Mucosa of rectum (tissue), 2 donors: ENCODE data around the gene FMNL3.

ENCODE experiments used
- H3K27ac ChIP-seq, 2 donors: one replicate each; pipeline ENCODE4 v1.7.0; 2013; ENCODE audit warnings: inconsistent platforms in 2 of 2, low read depth in 2 of 2, low read length in 2 of 2
- H3K27me3 ChIP-seq, 2 donors: one replicate each; pipeline ENCODE4 v1.7.0; 2013; ENCODE audit warnings: low read length in 2 of 2; ENCODE audit not compliant: control insufficient read depth in 2 of 2, insufficient read depth in 2 of 2
- H3K36me3 ChIP-seq, 2 donors: one replicate each; pipeline ENCODE4 v1.7.0; 2013; ENCODE audit warnings: low read length in 2 of 2; ENCODE audit not compliant: control insufficient read depth in 2 of 2, insufficient read depth in 2 of 2
- H3K4me1 ChIP-seq, 2 donors: one replicate each; pipeline ENCODE4 v1.7.0; 2013; ENCODE audit warnings: low read length in 2 of 2, mild to moderate bottlenecking in 1 of 2; ENCODE audit not compliant: control insufficient read depth in 2 of 2, insufficient read depth in 2 of 2
- H3K4me3 ChIP-seq, 2 donors: one replicate each; pipeline ENCODE4 v1.7.0; 2013; ENCODE audit warnings: low read length in 2 of 2
- H3K9ac ChIP-seq, 2 donors: one replicate each; pipeline ENCODE4 v1.7.0; 2013; ENCODE audit warnings: low read length in 2 of 2, low read depth in 1 of 2, mild to moderate bottlenecking in 1 of 2
- H3K9me3 ChIP-seq, 2 donors: one replicate each; pipeline ENCODE4 v1.7.0; 2013; ENCODE audit warnings: low read length in 2 of 2; ENCODE audit not compliant: control insufficient read depth in 2 of 2
- donor health status: healthy.
- donor health status: Normal muscosa, but diverticular disease.

FMNL3 gene

GRCh38 chr12:49697808-49698207, 9.4 kb downstream of the FMNL3 start:
- no peaks in the 10 kb centered on the region for H3K36me3 ChIP-seq
- no peaks in the 10 kb centered on the region for H3K9me3 ChIP-seq
- H3K4me3 ChIP-seq = no peak overlapping the region
- peaks cover 0 to 8% of the 10 kb centered on the region in 2 donors for H3K4me1 ChIP-seq
- H3K9ac ChIP-seq = no peak overlapping the region
- H3K27ac ChIP-seq = no peak overlapping the region
- H3K27me3 ChIP-seq = no peaks in the 10 kb centered on the region

- no peak overlapping the region for H3K4me3 ChIP-seq
- no peak overlapping the region for H3K27ac ChIP-seq
- H3K9ac ChIP-seq = no peak overlapping the region
- no peaks in the 10 kb centered on the region for H3K36me3 ChIP-seq
- H3K27me3 ChIP-seq = no peaks in the 10 kb centered on the region
- H3K9me3 ChIP-seq = no peaks in the 10 kb centered on the region
- peaks cover 0 to 7% of the 10 kb centered on the region in 2 donors for H3K4me1 ChIP-seq
Observed at GRCh38 chr12:49696723-49697122, 10.5 kb downstream of the FMNL3 start.

DNA sequence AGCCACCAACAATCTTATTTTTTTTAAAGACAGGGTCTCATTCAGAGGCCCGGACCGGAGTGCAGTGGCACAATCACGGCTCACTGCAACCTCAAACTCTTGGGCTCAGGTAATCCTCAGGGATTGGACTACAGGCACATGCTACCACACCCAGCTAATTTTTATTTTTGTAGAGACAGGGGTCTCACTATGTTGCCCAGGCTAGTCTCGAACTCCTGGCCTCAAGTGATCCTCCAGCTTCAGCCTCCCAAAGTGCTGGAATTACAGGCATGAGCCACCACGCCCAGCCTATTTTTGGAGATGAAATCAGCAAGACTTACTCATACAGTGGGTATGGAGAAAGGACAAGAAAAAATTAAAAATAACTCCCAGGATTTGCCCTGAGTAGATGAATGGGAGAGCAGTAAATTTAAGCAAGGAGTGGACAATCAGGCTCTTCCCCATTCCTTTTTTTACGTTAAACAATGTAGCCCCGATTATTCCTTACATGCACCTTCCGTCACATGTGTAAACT, 13.2 kb downstream of the FMNL3 start:
- no peaks in the 10 kb centered on the region for H3K9me3 ChIP-seq
- H3K9ac ChIP-seq = no peak overlapping the region
- H3K4me3 ChIP-seq = no peak overlapping the region
- H3K4me1 ChIP-seq = peaks cover 0 to 3% of the 10 kb centered on the region in 2 donors
- H3K27ac ChIP-seq = no peak overlapping the region
- no peaks in the 10 kb centered on the region for H3K27me3 ChIP-seq
- H3K36me3 ChIP-seq = no peaks in the 10 kb centered on the region

- Histone ChIP-seq H3K9me3 (no peaks in the 10 kb centered on the region), H3K27me3 (no peaks in the 10 kb centered on the region), H3K9ac (no peak overlapping the region), H3K4me1 (peaks cover 0 to under 1% of the 10 kb centered on the region in 2 donors), H3K4me3 (no peak overlapping the region), H3K36me3 (no peaks in the 10 kb centered on the region), H3K27ac (no peak overlapping the region)
Observed at GRCh38 chr12:49692851-49693250, 14.4 kb downstream of the FMNL3 start.

DNA sequence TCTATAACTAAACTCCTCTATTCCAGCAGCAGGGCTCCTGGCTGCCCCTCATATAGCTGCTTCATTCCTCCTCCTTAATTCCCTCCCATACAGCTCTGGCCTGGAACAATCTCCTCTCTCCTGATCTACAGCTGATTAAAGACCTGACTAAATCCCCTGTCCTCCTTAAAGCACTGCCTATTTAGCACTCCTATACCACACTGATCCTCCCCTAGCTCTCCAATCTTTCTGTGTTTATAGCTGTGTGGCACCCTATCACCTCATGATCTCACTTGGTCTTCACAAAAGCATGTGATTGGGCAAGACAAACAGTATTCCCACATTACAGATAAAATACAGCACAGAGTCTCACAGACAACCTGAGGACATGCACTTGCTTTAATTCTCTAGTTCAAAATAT, 17.4 kb downstream of the FMNL3 start:
- no peaks in the 10 kb centered on the region for H3K4me1 ChIP-seq
- no peak overlapping the region for H3K27ac ChIP-seq
- no peak overlapping the region for H3K4me3 ChIP-seq
- H3K9ac ChIP-seq = no peak overlapping the region
- H3K27me3 ChIP-seq = no peaks in the 10 kb centered on the region
- H3K9me3 ChIP-seq = no peaks in the 10 kb centered on the region
- no peaks in the 10 kb centered on the region for H3K36me3 ChIP-seq

- no peaks in the 10 kb centered on the region for H3K4me1 ChIP-seq
- no peak overlapping the region for H3K27ac ChIP-seq
Observed at GRCh38 chr12:49689237-49689636, 18.0 kb downstream of the FMNL3 start.

DNA sequence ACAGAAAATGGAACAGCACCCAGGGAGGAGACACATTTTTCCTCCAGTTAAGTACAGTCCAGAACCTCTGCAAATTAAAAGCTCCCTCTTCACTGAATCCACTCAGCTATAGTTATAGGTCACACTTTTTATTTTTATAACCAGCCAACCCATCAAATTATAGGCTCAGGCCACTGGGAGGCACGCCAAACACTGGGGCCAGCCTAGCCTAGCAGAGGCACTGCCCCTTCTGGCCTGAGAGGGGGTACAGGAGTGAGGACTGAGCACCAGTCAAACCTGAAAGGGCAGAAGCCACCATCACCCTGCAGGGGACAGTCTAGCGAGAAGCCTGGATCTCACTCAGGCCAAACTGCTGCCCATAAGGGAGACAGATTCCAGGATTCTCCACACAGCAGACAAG, 19.3 kb downstream of the FMNL3 start:
- Histone ChIP-seq H3K27ac (no peak overlapping the region), H3K9me3 (no peaks in the 10 kb centered on the region), H3K27me3 (no peaks in the 10 kb centered on the region), H3K9ac (no peak overlapping the region), H3K4me3 (no peak overlapping the region), H3K4me1 (no peaks in the 10 kb centered on the region), H3K36me3 (no peaks in the 10 kb centered on the region)

More at GRCh38 chr12:49689237-49689636, 18.0 kb downstream of the FMNL3 start:
- no peaks in the 10 kb centered on the region for H3K9me3 ChIP-seq
- H3K27me3 ChIP-seq = no peaks in the 10 kb centered on the region
- no peak overlapping the region for H3K9ac ChIP-seq
- no peak overlapping the region for H3K4me3 ChIP-seq
- H3K36me3 ChIP-seq = no peaks in the 10 kb centered on the region

GRCh38 chr12:49684310-49684854, 22.8 kb downstream of the FMNL3 start:
- Histone ChIP-seq H3K27ac (no peak overlapping the region), H3K27me3 (no peaks in the 10 kb centered on the region), H3K9me3 (no peaks in the 10 kb centered on the region), H3K36me3 (no peaks in the 10 kb centered on the region), H3K9ac (no peak overlapping the region), H3K4me1 (no peaks in the 10 kb centered on the region), H3K4me3 (no peak overlapping the region)

DNA sequence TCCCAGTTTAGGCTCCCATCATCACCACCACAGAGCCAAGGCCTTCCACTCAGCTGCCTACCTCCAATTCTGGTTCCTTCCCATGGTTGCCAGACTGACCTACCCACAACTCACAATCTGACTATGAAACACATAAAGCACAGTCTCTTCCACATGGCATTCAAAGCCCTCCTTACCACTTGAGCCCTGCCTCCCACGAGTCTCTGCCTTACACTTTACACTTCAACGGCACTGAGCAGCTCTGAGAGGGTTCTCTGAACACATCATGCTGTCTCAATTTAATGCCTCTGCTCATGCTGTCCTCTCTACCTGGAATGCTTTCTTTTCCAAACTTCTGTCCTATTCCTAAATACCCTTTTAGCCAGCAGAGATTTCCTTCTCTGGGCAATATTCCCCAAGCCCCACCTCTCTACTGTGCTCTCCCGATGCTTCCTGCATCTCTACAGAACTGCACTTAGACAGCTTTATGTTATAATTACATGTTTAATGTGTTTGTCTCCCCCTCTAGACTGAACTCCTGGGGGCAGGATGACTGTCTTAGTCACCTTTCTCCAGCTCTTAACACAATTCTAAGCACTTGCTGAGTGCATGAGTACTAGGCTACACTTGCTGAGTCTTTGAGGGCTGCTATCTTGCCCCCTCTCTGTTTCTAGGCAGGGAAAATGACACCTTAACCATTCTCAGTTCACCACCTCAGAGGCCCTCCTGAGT, 23.5 kb downstream of the FMNL3 start:
- no peak overlapping the region for H3K27ac ChIP-seq
- H3K9ac ChIP-seq = no peak overlapping the region
- H3K9me3 ChIP-seq = no peaks in the 10 kb centered on the region
- H3K27me3 ChIP-seq = no peaks in the 10 kb centered on the region
- no peaks in the 10 kb centered on the region for H3K4me1 ChIP-seq
- no peaks in the 10 kb centered on the region for H3K36me3 ChIP-seq
- no peak overlapping the region for H3K4me3 ChIP-seq

- peaks cover 1 to 2% of the 10 kb centered on the region in 2 donors for H3K4me1 ChIP-seq
- H3K9me3 ChIP-seq = no peaks in the 10 kb centered on the region
- no peaks in the 10 kb centered on the region for H3K36me3 ChIP-seq
- no peak overlapping the region for H3K9ac ChIP-seq
- H3K27me3 ChIP-seq = no peaks in the 10 kb centered on the region
- no peak overlapping the region for H3K27ac ChIP-seq
- no peak overlapping the region for H3K4me3 ChIP-seq
Observed at GRCh38 chr12:49680075-49680474, 27.1 kb downstream of the FMNL3 start.
